ACHN (cell line): ENCODE results near the gene ATP8B3.

Experiments used
- DNase-seq: peaks from one replicate; pipeline ENCODE4 v3.0.0-alpha.2; 2015
- in situ Hi-C: cut with HindIII; loops from 2 replicates; pipeline ENCODE4 v1.10.0; 2017; ENCODE audit warnings: low sequenced_read_pairs, low pct_ligation_motif_present, low pct_unique_long_range_greater_than_20kb

ATP8B3 gene

GRCh38 chr19:1851654-1852580, 39.8 kb upstream of the ATP8B3 start:
- in situ Hi-C loops, result no loop called here
- DNase-seq, result no peak

- in situ Hi-C loops, result no loop called here
- no peak for DNase-seq
These were observed 39.0 kb upstream of the ATP8B3 start for GRCh38 chr19:1850809-1851653.

GRCh38 chr19:1849886-1850398, 37.9 kb upstream of the ATP8B3 start:
- DNase-seq, result no peak
- in situ Hi-C loops, result no loop called here

- no peak for DNase-seq
- in situ Hi-C loops, result no loop called here
These were observed 37.0 kb upstream of the ATP8B3 start for GRCh38 chr19:1849132-1849474.

- in situ Hi-C loops, result no loop called here
- DNase-seq, result peak; percentile 92
These were observed 36.5 kb upstream of the ATP8B3 start, which contains the start of gene REXO1 for GRCh38 chr19:1848399-1849131. Gene REXO1, minus strand, starts transcription at chr19:1848483. Its CDS starts 125 bp downstream, at chr19:1848358.

- in situ Hi-C loops, result no loop called here
- peak; percentile 34 for DNase-seq
These were observed 35.8 kb upstream of the ATP8B3 start for GRCh38 chr19:1847684-1848398.

GRCh38 chr19:1847348-1847683, 35.2 kb upstream of the ATP8B3 start:
- in situ Hi-C loops, result no loop called here
- no peak for DNase-seq

GRCh38 chr19:1846517-1847204, 34.6 kb upstream of the ATP8B3 start:
- DNase-seq, result no peak
- in situ Hi-C loops, result no loop called here

- in situ Hi-C loops, result no loop called here
- no peak for DNase-seq
These were observed 33.6 kb upstream of the ATP8B3 start for GRCh38 chr19:1845642-1846041.

GRCh38 chr19:1845125-1845515, 33.0 kb upstream of the ATP8B3 start:
- in situ Hi-C loops, result no loop called here
- no peak for DNase-seq

- in situ Hi-C loops, result no loop called here
- DNase-seq, result no peak
These were observed 32.5 kb upstream of the ATP8B3 start for GRCh38 chr19:1844513-1845124.

- in situ Hi-C loops, result no loop called here
These were observed 31.7 kb upstream of the ATP8B3 start for GRCh38 chr19:1843646-1844394.

GRCh38 chr19:1843116-1843515, 31.0 kb upstream of the ATP8B3 start:
- in situ Hi-C loops, result no loop called here
- no peak for DNase-seq

More at GRCh38 chr19:1843646-1844394, 31.7 kb upstream of the ATP8B3 start:
- DNase-seq, result no peak

GRCh38 chr19:1841209-1841924, 29.3 kb upstream of the ATP8B3 start:
- in situ Hi-C loops, result no loop called here
- no peak for DNase-seq

- DNase-seq, result no peak
- in situ Hi-C loops, result no loop called here
These were observed 28.6 kb upstream of the ATP8B3 start for GRCh38 chr19:1840541-1841115.
